H9 (cell line): ENCODE data around the gene NRXN3. TPM values are rescaled to one million over a fixed set of nuclear protein-coding genes. Genes with fewer than 3 reads are reported as not detected.

Experiments used
- DNase-seq: peaks from one replicate; pipeline ENCODE4 v3.0.0-alpha.2; 2017
- H2AFZ ChIP-seq: one replicate; pipeline ENCODE4 v1.6.1; 2013; ENCODE audit warnings: mild to moderate bottlenecking, low read length, control low read depth, moderate library complexity
- H2AK5ac ChIP-seq: 2 replicates; pipeline ENCODE4 v1.6.1; 2013; ENCODE audit warnings: low read length, control low read depth, mixed read lengths; ENCODE audit not compliant: insufficient read length
- H2BK120ac ChIP-seq: one replicate; pipeline ENCODE4 v1.6.1; 2013; ENCODE audit warnings: low read depth, mild to moderate bottlenecking, low read length, control low read depth, inconsistent platforms; ENCODE audit not compliant: poor library complexity, severe bottlenecking
- H2BK12ac ChIP-seq: 2 replicates; pipeline ENCODE4 v1.6.1; 2013; ENCODE audit warnings: low read length, control low read depth, mixed read lengths, low read depth; ENCODE audit not compliant: insufficient read length
- H2BK15ac ChIP-seq: 2 replicates; pipeline ENCODE4 v1.6.1; 2013; ENCODE audit warnings: low read depth, low read length, control low read depth
- H2BK20ac ChIP-seq: one replicate; pipeline ENCODE4 v1.6.1; 2013; ENCODE audit warnings: low read depth, mild to moderate bottlenecking, low read length, control low read depth, inconsistent platforms; ENCODE audit not compliant: poor library complexity, severe bottlenecking
- H2BK5ac ChIP-seq: 2 replicates; pipeline ENCODE4 v1.6.1; 2013; ENCODE audit warnings: low read length, control low read depth, mixed read lengths; ENCODE audit not compliant: insufficient read length
- H3K14ac ChIP-seq: 2 replicates; pipeline ENCODE4 v1.6.1; 2013; ENCODE audit warnings: low read length, control low read depth; ENCODE audit not compliant: insufficient read depth
- H3K18ac ChIP-seq: 2 replicates; pipeline ENCODE4 v1.6.1; 2013; ENCODE audit warnings: low read depth, mild to moderate bottlenecking, mixed read lengths, low read length, control low read depth; ENCODE audit not compliant: insufficient read length
- H3K23ac ChIP-seq: 2 replicates; pipeline ENCODE4 v1.6.1; 2013; ENCODE audit warnings: low read length, control low read depth, mixed read lengths, low read depth; ENCODE audit not compliant: insufficient read length
- H3K23me2 ChIP-seq: 2 replicates; pipeline ENCODE4 v1.6.1; 2013; ENCODE audit warnings: low read depth, mild to moderate bottlenecking, mixed read lengths, low read length, control low read depth; ENCODE audit not compliant: insufficient read length, poor library complexity, severe bottlenecking
- H3K27ac ChIP-seq: 2 replicates; pipeline ENCODE4 v1.5.1; 2013; ENCODE audit warnings: low read length, control low read depth, mixed read lengths, low read depth; ENCODE audit not compliant: insufficient read length
- H3K27me3 ChIP-seq: 2 replicates; pipeline ENCODE4 v1.6.1; 2013; ENCODE audit warnings: low read length, control low read depth, inconsistent platforms; ENCODE audit not compliant: insufficient read depth
- H3K4ac ChIP-seq: 2 replicates; pipeline ENCODE4 v1.6.1; 2013; ENCODE audit warnings: low read depth, mild to moderate bottlenecking, control low read depth, inconsistent platforms, low read length, moderate library complexity
- H3K4me1 ChIP-seq: 2 replicates; pipeline ENCODE4 v1.6.1; 2013; ENCODE audit warnings: low read length, control low read depth, inconsistent platforms; ENCODE audit not compliant: insufficient read depth
- H3K4me2 ChIP-seq: 2 replicates; pipeline ENCODE4 v1.6.1; 2013; ENCODE audit warnings: low read length, control low read depth, mixed read lengths; ENCODE audit not compliant: insufficient read length, insufficient read depth
- H3K56ac ChIP-seq: 2 replicates; pipeline ENCODE4 v1.6.1; 2013; ENCODE audit warnings: low read depth, mild to moderate bottlenecking, mixed read lengths, low read length, control low read depth; ENCODE audit not compliant: insufficient read length
- H3K79me1 ChIP-seq: 2 replicates; pipeline ENCODE4 v1.6.1; 2013; ENCODE audit warnings: low read depth, mild to moderate bottlenecking, moderate library complexity, low read length, control low read depth, inconsistent platforms; ENCODE audit not compliant: insufficient read depth, poor library complexity, severe bottlenecking
- H3K79me2 ChIP-seq: 2 replicates; pipeline ENCODE4 v1.6.1; 2013; ENCODE audit warnings: low read length, control low read depth, inconsistent platforms; ENCODE audit not compliant: insufficient read depth
- H3K9ac ChIP-seq: 2 replicates; pipeline ENCODE4 v1.6.1; 2013; ENCODE audit warnings: low read length, control low read depth, mixed read lengths; ENCODE audit not compliant: insufficient read length; ENCODE audit errors: extremely low read depth
- H3K9me3 ChIP-seq: one replicate; pipeline ENCODE4 v1.6.1; 2013; ENCODE audit warnings: low read depth, low read length, inconsistent platforms; ENCODE audit not compliant: control insufficient read depth
- H3T11ph ChIP-seq: one replicate; pipeline ENCODE4 v1.6.1; 2013; ENCODE audit warnings: mild to moderate bottlenecking, low read length, control low read depth, inconsistent platforms
- H4K20me1 ChIP-seq: one replicate; pipeline ENCODE4 v1.6.1; 2013; ENCODE audit not compliant: control insufficient read depth, insufficient read length, insufficient read depth
- H4K5ac ChIP-seq: 2 replicates; pipeline ENCODE4 v1.6.1; 2013; ENCODE audit warnings: low read depth, mild to moderate bottlenecking, mixed read lengths, low read length, control low read depth; ENCODE audit not compliant: insufficient read length
- H4K8ac ChIP-seq: replicated peaks from 2 replicates; pipeline ENCODE4 v1.6.1; 2013; ENCODE audit warnings: low read length, control low read depth, mixed read lengths, low read depth; ENCODE audit not compliant: insufficient read length
- H4K91ac ChIP-seq: 2 replicates; pipeline ENCODE4 v1.6.1; 2013; ENCODE audit warnings: low read depth, mild to moderate bottlenecking, moderate library complexity, mixed read lengths, low read length, control low read depth; ENCODE audit not compliant: insufficient read length
- H3K27ac Mint-ChIP-seq, 3 experiments: 2 replicates in 2 of 3; 3 replicates in 1 of 3; pipeline ENCODE4 v1.8.0; 2020 to 2021; ENCODE audit warnings: mixed read lengths in 3 of 3, mild to moderate bottlenecking in 1 of 3, moderate library complexity in 1 of 3
- H3K27me3 Mint-ChIP-seq: 2 replicates; pipeline ENCODE4 v1.8.0; 2021; ENCODE audit warnings: low read depth, mild to moderate bottlenecking, moderate library complexity, mixed read lengths
- H3K36me3 Mint-ChIP-seq, 3 experiments: 2 replicates in 2 of 3; 3 replicates in 1 of 3; pipeline ENCODE4 v1.8.0; 2020 to 2021; ENCODE audit warnings: low read depth in 3 of 3, mixed read lengths in 3 of 3; ENCODE audit not compliant: insufficient read depth in 1 of 3
- H3K4me1 Mint-ChIP-seq, 2 experiments: 2 replicates each; pipeline ENCODE4 v1.8.0; 2020; ENCODE audit warnings: mixed read lengths in 2 of 2
- H3K4me3 Mint-ChIP-seq, 2 experiments: 2 replicates in 1 of 2; 3 replicates in 1 of 2; pipeline ENCODE4 v1.8.0; 2020 to 2021; ENCODE audit warnings: mild to moderate bottlenecking in 2 of 2, mixed read lengths in 2 of 2, moderate library complexity in 1 of 2
- H3K9me3 Mint-ChIP-seq, 2 experiments: 2 replicates in 1 of 2; 3 replicates in 1 of 2; pipeline ENCODE4 v1.8.0; 2020; ENCODE audit warnings: mild to moderate bottlenecking in 2 of 2, mixed read lengths in 2 of 2, moderate library complexity in 1 of 2
- WGBS: extraction: QIAGEN DNeasy Blood & Tissue Kit; methylation state at CpG from one replicate; pipeline ENCODE4 v1.1.7; 2013; ENCODE audit warnings: missing lambda C conversion rate, low lambda C conversion rate, mixed read lengths; ENCODE audit not compliant: insufficient read length; ENCODE audit errors: extremely low coverage; 5-methylcytosine and 5-hydroxymethylcytosine counted together
- total RNA-seq: library from RNA; stranded (reverse); gene quantifications from 2 replicates; pipeline ENCODE4 v1.2.1, GENCODE V29; 2021
- TF ChIP-seq, protein P1 (sequence below): fragments of 200-600 bp; sonication (generic); conservative IDR thresholded peaks from 3 replicates; pipeline ENCODE4 v1.8.0; 2021; ENCODE audit warnings: antibody characterized with exemption, mild to moderate bottlenecking

Gene NRXN3
- total RNA-seq, 1 experiment from 2014 or later = 1.8 TPM

DNA sequence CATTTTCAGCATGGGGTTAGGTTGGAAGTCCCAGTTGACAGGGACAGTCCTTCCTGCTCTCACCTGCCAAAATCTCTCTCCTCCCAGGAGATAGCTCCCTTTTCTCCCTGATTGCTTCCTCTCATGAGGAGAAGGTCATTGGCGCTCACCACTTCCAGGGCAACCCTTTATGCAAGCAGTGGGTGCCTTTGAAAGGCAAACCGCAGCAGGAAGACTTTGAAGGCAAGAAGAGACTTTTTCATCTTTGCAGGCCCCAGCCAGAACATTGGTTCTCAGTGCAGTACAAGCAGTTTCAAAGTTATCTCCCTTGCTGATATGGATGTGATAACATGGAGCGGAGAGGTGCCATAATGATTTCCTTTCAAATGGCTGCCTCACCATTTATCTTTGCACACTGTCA, 1558.2 kb downstream of the NRXN3 start:
- no peak overlapping the region for H4K5ac ChIP-seq
- H4K91ac ChIP-seq = no peak overlapping the region
- H3K14ac ChIP-seq = no peak overlapping the region; the same call in 1 of the 2 replicates
- no peaks in the 10 kb centered on the region for H3K23me2 ChIP-seq
- no peak overlapping the region for H3K23ac ChIP-seq
- H2BK12ac ChIP-seq = no peak overlapping the region
- no peak overlapping the region; a peak in 1 of 7 replicates for H3K27ac Mint-ChIP-seq
- no peak overlapping the region for H4K8ac ChIP-seq
- no peaks in the 10 kb centered on the region for H3K27me3 ChIP-seq
- H3K56ac ChIP-seq = no peak overlapping the region
- H4K20me1 ChIP-seq = no peaks in the 10 kb centered on the region
- H2AFZ ChIP-seq = no peak overlapping the region
- peaks cover 0 to 6% of the 10 kb centered on the region in 2 experiments; a peak in 1 of 4 replicates for H3K4me1 Mint-ChIP-seq
- H3K4me1 ChIP-seq = no peaks in the 10 kb centered on the region; the same call in 1 of the 2 replicates
- no peaks in the 10 kb centered on the region for H3K79me2 ChIP-seq
- no peak overlapping the region for H2AK5ac ChIP-seq
- WGBS = no CpG with 5 or more reads among the region's 3 CpGs
- no peak overlapping the region for H2BK120ac ChIP-seq
- no peak for DNase-seq
- TF ChIP-seq, protein P1, sequence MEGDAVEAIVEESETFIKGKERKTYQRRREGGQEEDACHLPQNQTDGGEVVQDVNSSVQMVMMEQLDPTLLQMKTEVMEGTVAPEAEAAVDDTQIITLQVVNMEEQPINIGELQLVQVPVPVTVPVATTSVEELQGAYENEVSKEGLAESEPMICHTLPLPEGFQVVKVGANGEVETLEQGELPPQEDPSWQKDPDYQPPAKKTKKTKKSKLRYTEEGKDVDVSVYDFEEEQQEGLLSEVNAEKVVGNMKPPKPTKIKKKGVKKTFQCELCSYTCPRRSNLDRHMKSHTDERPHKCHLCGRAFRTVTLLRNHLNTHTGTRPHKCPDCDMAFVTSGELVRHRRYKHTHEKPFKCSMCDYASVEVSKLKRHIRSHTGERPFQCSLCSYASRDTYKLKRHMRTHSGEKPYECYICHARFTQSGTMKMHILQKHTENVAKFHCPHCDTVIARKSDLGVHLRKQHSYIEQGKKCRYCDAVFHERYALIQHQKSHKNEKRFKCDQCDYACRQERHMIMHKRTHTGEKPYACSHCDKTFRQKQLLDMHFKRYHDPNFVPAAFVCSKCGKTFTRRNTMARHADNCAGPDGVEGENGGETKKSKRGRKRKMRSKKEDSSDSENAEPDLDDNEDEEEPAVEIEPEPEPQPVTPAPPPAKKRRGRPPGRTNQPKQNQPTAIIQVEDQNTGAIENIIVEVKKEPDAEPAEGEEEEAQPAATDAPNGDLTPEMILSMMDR = no peak
- H3K27ac ChIP-seq = no peak overlapping the region
- H3K79me1 ChIP-seq = no peaks in the 10 kb centered on the region
- no peak overlapping the region for H3K9ac ChIP-seq
- no peak overlapping the region for H3K4ac ChIP-seq
- no peak overlapping the region for H3T11ph ChIP-seq
- no peaks in the 10 kb centered on the region for H3K27me3 Mint-ChIP-seq
- H3K36me3 Mint-ChIP-seq = no peaks in the 10 kb centered on the region
- H3K4me2 ChIP-seq = no peak overlapping the region
- H2BK15ac ChIP-seq = no peak overlapping the region
- H2BK20ac ChIP-seq = no peak overlapping the region
- H3K9me3 ChIP-seq = no peaks in the 10 kb centered on the region
- H3K18ac ChIP-seq = no peak overlapping the region
- H3K4me3 Mint-ChIP-seq = no peak overlapping the region
- no peak overlapping the region for H2BK5ac ChIP-seq
- no peaks in the 10 kb centered on the region for H3K9me3 Mint-ChIP-seq
